ENCODE measurements around the gene CCDC141. TPM values are rescaled to one million over a fixed set of nuclear protein-coding genes. Genes with fewer than 3 reads are reported as not detected.

Gene CCDC141
- total RNA-seq, 1 experiment from 2014 or later: 0.30 TPM

DNA sequence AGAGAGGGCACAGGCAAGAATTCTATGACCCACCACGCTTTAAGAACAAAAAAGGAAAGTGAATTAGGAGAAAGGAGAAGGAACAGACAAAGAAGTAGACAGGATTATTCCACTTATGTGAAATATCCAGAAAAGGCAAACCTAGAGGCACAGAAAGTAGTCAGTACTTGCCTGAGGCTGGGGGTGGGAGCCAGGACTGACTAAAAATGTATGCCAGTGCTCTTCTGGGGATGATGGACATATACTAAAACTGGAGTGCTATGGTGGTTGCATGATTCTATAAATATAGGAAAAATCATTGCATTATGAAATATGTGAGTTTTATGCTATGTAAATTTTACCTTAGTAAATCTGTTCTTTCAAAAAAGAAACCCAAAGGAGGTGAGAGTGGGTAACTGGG is 168.9 kb downstream of the CCDC141 start:
- H3K4me2 ChIP-seq (ENCODE audit: low read length): no peak overlapping the region
- H3K79me2 ChIP-seq (ENCODE audit: insufficient read depth, low read length): no peaks in the 10 kb centered on the region
- no peak overlapping the region for H3K4me3 ChIP-seq (replicated peaks in 1 of 2; ENCODE audit: low read depth in 1 of 2, low read length in 2 of 2)
- TF ChIP-seq ZNF274 (IDR thresholded peaks at IDR 0.05; ENCODE audit: low read depth, low read length) (no peak), RAD21 (IDR thresholded peaks at IDR 0.05; ENCODE audit: low read depth) (no peak), EGR1 (IDR thresholded peaks at IDR 0.05; ENCODE audit: low read depth) (no peak), ELF1 (IDR thresholded peaks at IDR 0.05; ENCODE audit: borderline replicate concordance, low read depth) (no peak), EZH2 (IDR thresholded peaks at IDR 0.05) (no peak), POLR2A (IDR thresholded peaks at IDR 0.05; ENCODE audit: borderline replicate concordance, extremely low read depth, insufficient read depth, insufficient read length) (no peak), POLR2AphosphoS5 (IDR thresholded peaks at IDR 0.05; ENCODE audit: low read depth, low read length) (no peak), ZFX (IDR thresholded peaks at IDR 0.05) (no peak)
- TF ChIP-seq, protein P1, sequence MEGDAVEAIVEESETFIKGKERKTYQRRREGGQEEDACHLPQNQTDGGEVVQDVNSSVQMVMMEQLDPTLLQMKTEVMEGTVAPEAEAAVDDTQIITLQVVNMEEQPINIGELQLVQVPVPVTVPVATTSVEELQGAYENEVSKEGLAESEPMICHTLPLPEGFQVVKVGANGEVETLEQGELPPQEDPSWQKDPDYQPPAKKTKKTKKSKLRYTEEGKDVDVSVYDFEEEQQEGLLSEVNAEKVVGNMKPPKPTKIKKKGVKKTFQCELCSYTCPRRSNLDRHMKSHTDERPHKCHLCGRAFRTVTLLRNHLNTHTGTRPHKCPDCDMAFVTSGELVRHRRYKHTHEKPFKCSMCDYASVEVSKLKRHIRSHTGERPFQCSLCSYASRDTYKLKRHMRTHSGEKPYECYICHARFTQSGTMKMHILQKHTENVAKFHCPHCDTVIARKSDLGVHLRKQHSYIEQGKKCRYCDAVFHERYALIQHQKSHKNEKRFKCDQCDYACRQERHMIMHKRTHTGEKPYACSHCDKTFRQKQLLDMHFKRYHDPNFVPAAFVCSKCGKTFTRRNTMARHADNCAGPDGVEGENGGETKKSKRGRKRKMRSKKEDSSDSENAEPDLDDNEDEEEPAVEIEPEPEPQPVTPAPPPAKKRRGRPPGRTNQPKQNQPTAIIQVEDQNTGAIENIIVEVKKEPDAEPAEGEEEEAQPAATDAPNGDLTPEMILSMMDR (IDR thresholded peaks at IDR 0.05 in 2 of 3, conservative IDR thresholded peaks at IDR 0.05 in 1 of 3; ENCODE audit: borderline replicate concordance in 1 of 3, insufficient read depth in 1 of 3, low read depth in 2 of 3, low read length in 2 of 3): no peak
- TF ChIP-seq, protein P2, sequence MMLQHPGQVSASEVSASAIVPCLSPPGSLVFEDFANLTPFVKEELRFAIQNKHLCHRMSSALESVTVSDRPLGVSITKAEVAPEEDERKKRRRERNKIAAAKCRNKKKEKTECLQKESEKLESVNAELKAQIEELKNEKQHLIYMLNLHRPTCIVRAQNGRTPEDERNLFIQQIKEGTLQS (IDR thresholded peaks at IDR 0.05): no peak
- POLR2A ChIA-PET: no interaction called here
- no peaks in the 10 kb centered on the region for H4K20me1 ChIP-seq (ENCODE audit: insufficient read depth)
- BruUV-seq (replicated peaks): no TSS peak
- no peak for ATAC-seq
- no peaks in the 10 kb centered on the region for H3K9me3 ChIP-seq (ENCODE audit: control insufficient read depth in 1 of 2, insufficient read depth in 1 of 2, low read depth in 1 of 2, low read length in 2 of 2)
- no peaks in the 10 kb centered on the region for H3K4me1 ChIP-seq (ENCODE audit: control insufficient read depth in 1 of 2, insufficient read depth in 2 of 2, low read length in 2 of 2)
- no peaks in the 10 kb centered on the region for H3K27me3 ChIP-seq (ENCODE audit: insufficient read depth, low read length)
- H3K9me2 ChIP-seq (ENCODE audit: insufficient read depth): no peaks in the 10 kb centered on the region
- no peaks in the 10 kb centered on the region for H3K36me3 ChIP-seq (ENCODE audit: control insufficient read depth in 1 of 2, insufficient read depth in 2 of 2, low read length in 2 of 2)
- CTCF ChIA-PET: no interaction called here
- H2AFZ ChIP-seq (ENCODE audit: low read depth, low read length, poor library complexity, severe bottlenecking): no peak overlapping the region
- RAD21 ChIA-PET (ENCODE audit: low non-redundant PET in 1 of 2, low total read pairs in 2 of 2, uncharacterized antibody in 2 of 2, unreplicated experiment in 2 of 2): no interaction called here
- intact Hi-C loops (cut with micrococcal nuclease): no loop called here
- no peak overlapping the region for H3K9ac ChIP-seq (ENCODE audit: low read length)
- H3K27ac ChIP-seq (ENCODE audit: low read depth, low read length): no peak overlapping the region
- DNase-seq (ENCODE audit: low read depth, low spot score): no peak

Data from HCT116 (cell line).